Activated B cell treated with CpG ODN at 0.5 μM for 24 hours (primary cell): ENCODE data around the gene IGF2. TPM values are rescaled to one million over a fixed set of nuclear protein-coding genes. Genes with fewer than 3 reads are reported as not detected.

ENCODE experiments used
- ATAC-seq: fragments of 200-7000 bp; cut with Tn5 transposase; one replicate; pipeline ENCODE4 v1.10.0; 2021; ENCODE audit warnings: low read depth, mild to moderate bottlenecking, moderate library complexity
- CTCF ChIA-PET: fragments of 350-600 bp; sonication (Branson Sonifier 250); formaldehyde crosslinking; loops from one replicate; lab custom pipeline; 2021; ENCODE audit warnings: antibody characterized with exemption; lab: Charles Lee
- POLR2A ChIA-PET: fragments of 350-600 bp; sonication (Branson Sonifier 250); formaldehyde crosslinking; loops from one replicate; lab custom pipeline; 2021; ENCODE audit warnings: antibody characterized with exemption; lab: Charles Lee
- DNase-seq: peaks from one replicate; pipeline ENCODE4 v3.0.0; 2022
- H3K27ac Mint-ChIP-seq: one replicate; pipeline ENCODE4 v1.8.0; 2020; ENCODE audit warnings: mixed read lengths
- H3K27me3 Mint-ChIP-seq: one replicate; pipeline ENCODE4 v1.8.0; 2021; ENCODE audit warnings: mixed read lengths
- H3K36me3 Mint-ChIP-seq: one replicate; pipeline ENCODE4 v1.8.0; 2021; ENCODE audit warnings: low read depth, mixed read lengths
- H3K4me1 Mint-ChIP-seq: one replicate; pipeline ENCODE4 v1.8.0; 2021; ENCODE audit warnings: mixed read lengths
- H3K4me3 Mint-ChIP-seq: one replicate; pipeline ENCODE4 v1.8.0; 2020; ENCODE audit warnings: mild to moderate bottlenecking, mixed read lengths
- H3K9me3 Mint-ChIP-seq: one replicate; pipeline ENCODE4 v1.8.0; 2020; ENCODE audit warnings: mixed read lengths
- CTCF ChIP-seq: fragments of 200-600 bp; IDR thresholded peaks from one replicate; pipeline ENCODE4 v1.8.0; 2022; ENCODE audit warnings: antibody characterized with exemption, mild to moderate bottlenecking
- intact Hi-C: fragments of 100-400 bp; cut with micrococcal nuclease; formaldehyde crosslinking; loops from one replicate; pipeline ENCODE4 v1.15.1; 2024
- total RNA-seq: library from RNA; stranded (reverse); gene quantifications from 2 replicates; pipeline ENCODE4 v1.2.3, GENCODE V29; 2022

The IGF2 gene
- total RNA-seq, 1 donor from 2014 or later: not detected

- ChIA-PET CTCF (no interaction called here), POLR2A (no interaction called here)
- Mint-ChIP-seq H3K36me3 (no peaks in the 10 kb centered on the region), H3K4me1 (no peaks in the 10 kb centered on the region), H3K27me3 (no peaks in the 10 kb centered on the region), H3K27ac (no peak overlapping the region), H3K9me3 (no peaks in the 10 kb centered on the region), H3K4me3 (no peak overlapping the region)
- intact Hi-C loops: no loop called here
- no peak for DNase-seq
- ATAC-seq: no peak
- TF ChIP-seq CTCF: no peak
These were observed 36.5 kb upstream of the IGF2 start for GRCh38 chr11:2175659-2176058.

GRCh38 chr11:2174361-2174760, 35.2 kb upstream of the IGF2 start:
- H3K4me1 Mint-ChIP-seq: no peaks in the 10 kb centered on the region
- ATAC-seq: no peak
- intact Hi-C loops: no loop called here
- TF ChIP-seq CTCF: no peak
- no peaks in the 10 kb centered on the region for H3K9me3 Mint-ChIP-seq
- H3K27ac Mint-ChIP-seq: no peak overlapping the region
- H3K4me3 Mint-ChIP-seq: no peak overlapping the region
- H3K27me3 Mint-ChIP-seq: no peaks in the 10 kb centered on the region
- H3K36me3 Mint-ChIP-seq: no peaks in the 10 kb centered on the region
- DNase-seq: no peak
- ChIA-PET POLR2A (no interaction called here), CTCF (no interaction called here)

DNA sequence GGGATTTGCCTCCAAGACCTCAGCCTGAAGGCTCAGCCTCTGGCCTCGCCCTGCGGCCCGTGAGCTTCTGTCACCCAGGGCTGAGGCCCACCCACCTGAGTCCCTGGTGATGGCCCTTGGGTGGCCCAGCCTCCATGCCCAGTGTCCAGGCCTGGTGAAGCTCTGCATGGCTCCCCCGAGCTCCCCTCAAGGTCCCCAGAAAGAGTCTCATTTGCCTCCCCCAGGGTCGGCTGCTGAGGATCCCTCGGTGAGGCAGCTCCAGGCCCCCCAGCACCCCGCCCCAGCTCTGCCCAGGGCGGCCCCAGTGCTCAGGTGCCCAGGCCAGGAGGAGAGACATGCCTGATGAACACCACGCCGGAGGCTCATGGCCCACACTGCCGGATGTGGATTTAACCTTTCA, 34.6 kb upstream of the IGF2 start:
- POLR2A ChIA-PET: no interaction called here
- CTCF ChIA-PET: no interaction called here
- no peak for DNase-seq
- TF ChIP-seq CTCF: no peak
- H3K4me1 Mint-ChIP-seq: no peaks in the 10 kb centered on the region
- no peaks in the 10 kb centered on the region for H3K36me3 Mint-ChIP-seq
- no peak for ATAC-seq
- H3K4me3 Mint-ChIP-seq: no peak overlapping the region
- no peak overlapping the region for H3K27ac Mint-ChIP-seq
- intact Hi-C loops: no loop called here
- no peaks in the 10 kb centered on the region for H3K27me3 Mint-ChIP-seq
- H3K9me3 Mint-ChIP-seq: no peaks in the 10 kb centered on the region

DNA sequence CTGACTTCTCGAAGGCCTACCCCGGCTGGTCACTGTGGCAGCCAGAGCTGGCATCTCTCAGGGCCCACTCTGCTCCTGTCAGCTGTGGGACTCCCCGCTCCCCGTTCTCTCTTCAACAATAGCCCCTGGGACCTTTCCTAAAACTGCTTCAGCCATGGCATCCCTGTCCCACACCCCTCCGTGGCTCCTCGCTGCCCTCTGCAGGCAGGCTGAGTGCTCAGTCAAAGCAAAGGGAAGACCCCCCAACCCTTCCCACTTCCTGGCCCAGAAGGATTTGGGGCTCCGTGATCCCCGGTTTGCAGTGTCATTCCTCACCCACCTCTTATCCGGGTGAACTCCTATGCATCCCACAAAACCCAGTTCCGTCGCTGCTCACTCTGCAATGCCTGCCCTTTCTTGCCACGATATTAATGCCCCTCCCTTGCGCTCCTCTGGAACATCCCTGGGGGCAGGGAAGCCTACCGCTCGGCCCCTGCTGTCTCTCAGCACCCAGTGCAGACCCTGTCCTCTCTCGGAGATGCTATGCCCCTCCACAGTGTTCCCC, 34.0 kb upstream of the IGF2 start:
- Mint-ChIP-seq H3K4me1 (no peaks in the 10 kb centered on the region), H3K9me3 (no peaks in the 10 kb centered on the region), H3K27ac (no peak overlapping the region), H3K4me3 (no peak overlapping the region), H3K27me3 (no peaks in the 10 kb centered on the region), H3K36me3 (no peaks in the 10 kb centered on the region)
- intact Hi-C loops: no loop called here
- DNase-seq (no peak), ATAC-seq (no peak)
- TF ChIP-seq CTCF: no peak
- ChIA-PET CTCF (no interaction called here), POLR2A (no interaction called here)

DNA sequence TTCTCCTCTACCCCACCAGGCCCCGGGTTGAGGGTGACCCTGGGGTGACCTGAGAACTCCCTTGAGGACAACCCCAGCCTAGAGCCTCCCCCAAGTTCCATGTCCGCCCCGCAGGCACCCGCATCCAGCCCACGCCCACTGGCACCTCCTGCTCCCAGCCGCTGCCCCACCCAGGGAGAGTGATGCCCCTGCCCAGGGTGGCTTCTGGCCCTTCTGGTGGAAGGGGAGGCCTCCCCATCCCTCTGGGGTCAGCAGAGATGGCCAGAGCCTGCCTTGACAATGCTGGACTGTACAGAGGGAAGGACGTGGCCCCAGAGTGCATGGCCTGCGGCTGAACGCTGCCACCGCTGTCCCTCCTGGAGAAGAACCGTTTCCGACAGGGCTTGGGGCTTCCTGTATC, 33.5 kb upstream of the IGF2 start:
- intact Hi-C loops: no loop called here
- H3K4me1 Mint-ChIP-seq: no peaks in the 10 kb centered on the region
- H3K4me3 Mint-ChIP-seq: no peak overlapping the region
- ATAC-seq (no peak), DNase-seq (no peak)
- TF ChIP-seq CTCF: no peak
- no peaks in the 10 kb centered on the region for H3K36me3 Mint-ChIP-seq
- POLR2A ChIA-PET: no interaction called here
- no peaks in the 10 kb centered on the region for H3K27me3 Mint-ChIP-seq
- H3K9me3 Mint-ChIP-seq: no peaks in the 10 kb centered on the region
- H3K27ac Mint-ChIP-seq: no peak overlapping the region
- CTCF ChIA-PET: no interaction called here
